ENCODE results near the gene POU6F2. TPM values are rescaled to one million over a fixed set of nuclear protein-coding genes. Genes with fewer than 3 reads are reported as not detected.

POU6F2 gene
- total and polyA plus RNA-seq, 4 donors: 1.1 to 2.0 (median 1.6) TPM

DNA sequence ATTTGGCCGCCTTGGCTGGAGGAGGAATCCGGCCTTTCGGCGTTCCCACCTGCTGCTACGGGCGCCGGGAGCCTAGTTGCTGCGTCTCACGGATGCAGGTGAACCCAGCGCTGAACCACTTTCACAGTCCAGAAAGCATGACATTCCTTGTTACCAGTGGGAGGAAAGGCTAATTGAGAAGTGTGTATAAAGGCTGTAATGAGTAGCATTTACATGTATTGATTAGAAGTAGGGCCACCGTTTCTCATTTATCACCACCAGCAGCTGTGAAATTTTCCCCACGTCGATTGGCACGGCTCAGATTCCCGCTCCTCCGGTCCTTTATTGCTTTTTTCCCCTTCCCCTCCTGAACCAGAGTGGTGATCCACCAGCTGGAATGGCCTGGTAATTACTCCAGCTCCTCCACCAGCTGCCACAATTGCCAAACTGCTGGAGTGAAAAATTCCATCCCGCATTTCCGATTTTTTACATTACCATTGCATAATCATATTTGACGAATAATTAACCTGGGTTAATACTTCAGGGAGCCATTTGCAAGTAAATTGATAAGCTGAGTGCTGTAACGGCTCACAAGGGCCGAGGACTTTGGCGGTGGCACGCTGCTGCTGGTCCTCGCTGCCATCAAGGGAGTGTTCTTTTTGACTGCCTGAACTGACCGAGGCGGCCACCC lies 153.3 kb downstream of the POU6F2 start:
- no peak overlapping the region for H3K4me3 ChIP-seq (ENCODE audit: low read depth, low read length)
- no peaks in the 10 kb centered on the region for H3K27me3 ChIP-seq (ENCODE audit: control insufficient read depth, insufficient read depth, low read length)
- no peak overlapping the region for H3K27ac ChIP-seq (ENCODE audit: low read depth, low read length)
- H3K9me3 ChIP-seq (ENCODE audit: control insufficient read depth, insufficient read depth, low read length): no peaks in the 10 kb centered on the region
- H3K4me1 ChIP-seq (ENCODE audit: control insufficient read depth, insufficient read depth, low read length): peaks cover 9% of the 10 kb centered on the region
- 43% methylated on average over 22 of the region's 26 CpGs for WGBS (ENCODE audit: insufficient coverage)
- no peaks in the 10 kb centered on the region for H3K36me3 ChIP-seq (ENCODE audit: control insufficient read depth, insufficient read depth, low read length)
- peak in 3 of 6 donors; percentile 22 to 90 (median 23) for DNase-seq (ENCODE audit: low read depth in 4 of 6, low spot score in 6 of 6)

DNA sequence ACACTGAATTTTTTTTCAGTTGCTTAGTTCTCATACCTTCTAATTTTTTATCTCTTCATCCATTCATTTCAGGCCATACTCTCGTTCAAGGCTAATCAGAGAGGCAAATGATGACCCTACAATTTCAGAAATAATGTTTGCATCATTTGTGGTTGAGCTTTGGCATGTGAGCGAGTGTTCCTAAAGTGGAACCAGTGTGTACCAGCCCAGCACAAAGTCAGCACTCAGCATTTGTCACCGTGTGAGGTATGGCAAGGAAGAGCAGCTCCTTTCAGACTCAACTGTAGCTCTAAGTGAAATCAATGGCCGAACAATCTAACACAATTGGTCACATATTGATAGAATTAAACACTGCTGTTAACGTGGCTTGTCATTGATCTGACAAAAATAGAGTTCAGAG lies 154.6 kb downstream of the POU6F2 start:
- 94% methylated on average over 3 of the region's 5 CpGs for WGBS (ENCODE audit: insufficient coverage)
- no peaks in the 10 kb centered on the region for H3K36me3 ChIP-seq (ENCODE audit: control insufficient read depth, insufficient read depth, low read length)
- H3K4me3 ChIP-seq (ENCODE audit: low read depth, low read length): no peak overlapping the region

DNA sequence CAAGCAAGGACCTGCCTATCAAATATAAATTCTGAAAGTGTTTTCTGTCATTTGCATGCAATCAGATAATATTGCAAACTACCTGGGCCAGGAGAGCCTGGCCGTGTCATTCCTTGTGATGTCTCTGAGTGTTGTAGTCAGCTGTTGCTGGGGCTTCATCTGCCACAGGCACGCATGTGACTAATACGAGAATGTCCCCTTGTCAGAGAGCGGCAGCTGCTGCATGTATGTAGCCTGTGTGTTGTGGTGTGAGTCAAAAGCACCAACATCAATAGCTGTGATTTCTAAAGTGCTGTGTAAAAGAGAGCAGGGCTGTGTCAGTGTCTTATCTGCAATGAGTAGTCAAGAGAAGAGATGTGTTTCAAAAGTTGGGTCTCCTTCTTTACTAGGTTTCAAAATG lies 155.4 kb downstream of the POU6F2 start:
- H3K4me3 ChIP-seq (ENCODE audit: low read depth, low read length): no peak overlapping the region
- WGBS (ENCODE audit: insufficient coverage): 88% methylated on average over 4 of the region's 4 CpGs

More for the DNA sequence above, 154.6 kb downstream of the POU6F2 start:
- DNase-seq (ENCODE audit: low read depth in 4 of 6, low spot score in 6 of 6): no peak
- Histone ChIP-seq H3K4me1 (ENCODE audit: control insufficient read depth, insufficient read depth, low read length) (peaks cover 9% of the 10 kb centered on the region), H3K9me3 (ENCODE audit: control insufficient read depth, insufficient read depth, low read length) (no peaks in the 10 kb centered on the region), H3K27me3 (ENCODE audit: control insufficient read depth, insufficient read depth, low read length) (no peaks in the 10 kb centered on the region), H3K27ac (ENCODE audit: low read depth, low read length) (no peak overlapping the region)

DNA sequence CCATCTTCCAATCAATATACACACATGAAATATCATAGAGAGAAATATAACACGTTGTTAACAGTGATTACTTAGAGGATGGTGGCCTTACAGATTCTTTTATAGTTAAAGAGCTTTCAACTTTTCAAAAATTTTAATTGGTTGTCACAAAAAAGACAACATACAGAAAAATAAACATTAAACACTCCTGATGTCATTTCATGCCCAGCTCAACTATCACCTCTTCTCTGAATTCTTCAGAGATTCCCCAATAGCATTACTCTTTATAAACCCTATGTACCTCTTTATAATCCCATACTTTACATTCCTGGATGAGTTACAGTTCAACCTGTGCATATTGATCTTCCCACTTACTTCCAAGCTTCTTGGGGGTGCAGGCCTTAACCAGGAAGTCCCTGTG lies 159.8 kb downstream of the POU6F2 start:
- H3K4me3 ChIP-seq (ENCODE audit: low read depth, low read length): no peak overlapping the region
- no peaks in the 10 kb centered on the region for H3K36me3 ChIP-seq (ENCODE audit: control insufficient read depth, insufficient read depth, low read length)
- H3K27me3 ChIP-seq (ENCODE audit: control insufficient read depth, insufficient read depth, low read length): no peaks in the 10 kb centered on the region
- no peaks in the 10 kb centered on the region for H3K4me1 ChIP-seq (ENCODE audit: control insufficient read depth, insufficient read depth, low read length)
- no peaks in the 10 kb centered on the region for H3K9me3 ChIP-seq (ENCODE audit: control insufficient read depth, insufficient read depth, low read length)
- WGBS (ENCODE audit: insufficient coverage): no CpG with 5 or more reads among the region's 1 CpG
- H3K27ac ChIP-seq (ENCODE audit: low read depth, low read length): no peak overlapping the region
- no peak for DNase-seq (ENCODE audit: low read depth in 4 of 6, low spot score in 6 of 6)

More for the DNA sequence above, 155.4 kb downstream of the POU6F2 start:
- Histone ChIP-seq H3K4me1 (ENCODE audit: control insufficient read depth, insufficient read depth, low read length) (peaks cover 9% of the 10 kb centered on the region), H3K27ac (ENCODE audit: low read depth, low read length) (no peak overlapping the region), H3K9me3 (ENCODE audit: control insufficient read depth, insufficient read depth, low read length) (no peaks in the 10 kb centered on the region), H3K27me3 (ENCODE audit: control insufficient read depth, insufficient read depth, low read length) (no peaks in the 10 kb centered on the region), H3K36me3 (ENCODE audit: control insufficient read depth, insufficient read depth, low read length) (no peaks in the 10 kb centered on the region)
- DNase-seq (ENCODE audit: low read depth in 4 of 6, low spot score in 6 of 6): peak in 1 of 6 donors; percentile 13

DNA sequence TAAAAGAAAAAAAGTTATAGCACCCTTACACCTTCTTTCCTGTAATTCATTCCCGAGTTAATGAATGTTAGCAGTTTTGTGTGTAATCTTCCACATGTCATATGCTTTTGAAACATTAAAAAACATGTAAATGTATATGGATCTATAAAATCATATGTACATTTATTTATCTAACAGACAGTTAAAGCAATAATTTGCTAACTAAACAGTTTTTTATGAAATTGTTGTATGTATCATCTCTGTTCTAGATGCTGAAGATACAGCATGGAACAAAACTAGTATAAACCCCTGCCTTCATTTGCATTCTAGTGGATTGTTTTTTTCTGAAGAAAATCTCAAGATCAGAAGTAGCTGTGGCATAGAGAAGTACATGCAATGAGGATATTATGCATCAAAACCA lies 165.0 kb downstream of the POU6F2 start:
- no peaks in the 10 kb centered on the region for H3K36me3 ChIP-seq (ENCODE audit: control insufficient read depth, insufficient read depth, low read length)
- H3K9me3 ChIP-seq (ENCODE audit: control insufficient read depth, insufficient read depth, low read length): no peaks in the 10 kb centered on the region
- DNase-seq (ENCODE audit: low read depth in 4 of 6, low spot score in 6 of 6): no peak
- no CpG with 5 or more reads among the region's 1 CpG for WGBS (ENCODE audit: insufficient coverage)
- no peaks in the 10 kb centered on the region for H3K27me3 ChIP-seq (ENCODE audit: control insufficient read depth, insufficient read depth, low read length)
- no peaks in the 10 kb centered on the region for H3K4me1 ChIP-seq (ENCODE audit: control insufficient read depth, insufficient read depth, low read length)
- no peak overlapping the region for H3K4me3 ChIP-seq (ENCODE audit: low read depth, low read length)
- H3K27ac ChIP-seq (ENCODE audit: low read depth, low read length): no peak overlapping the region

DNA sequence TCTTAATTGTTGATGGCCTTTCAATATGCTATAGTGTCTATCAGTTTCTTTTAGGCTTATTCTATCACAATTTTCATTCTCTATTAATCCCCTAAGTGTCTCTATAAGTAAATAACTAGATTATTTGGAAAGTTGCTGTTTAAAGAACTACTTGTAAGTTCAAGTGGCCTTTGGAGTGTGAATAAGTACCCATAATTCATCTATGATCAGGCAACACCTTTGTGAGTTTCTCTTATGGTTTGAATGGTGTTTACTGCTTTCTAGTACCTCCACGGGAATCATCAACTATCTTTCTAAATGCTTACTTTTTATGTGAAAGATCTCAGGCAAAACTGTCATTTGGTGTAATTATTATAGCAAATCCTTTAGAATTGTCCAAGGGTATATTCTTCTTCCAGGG lies 166.7 kb downstream of the POU6F2 start:
- no peaks in the 10 kb centered on the region for H3K36me3 ChIP-seq (ENCODE audit: control insufficient read depth, insufficient read depth, low read length)
- H3K27ac ChIP-seq (ENCODE audit: low read depth, low read length): no peak overlapping the region
- no peak overlapping the region for H3K4me3 ChIP-seq (ENCODE audit: low read depth, low read length)
- no peaks in the 10 kb centered on the region for H3K9me3 ChIP-seq (ENCODE audit: control insufficient read depth, insufficient read depth, low read length)
- WGBS (ENCODE audit: insufficient coverage): no CpG with 5 or more reads among the region's 1 CpG
- H3K4me1 ChIP-seq (ENCODE audit: control insufficient read depth, insufficient read depth, low read length): no peaks in the 10 kb centered on the region
- no peak for DNase-seq (ENCODE audit: low read depth in 4 of 6, low spot score in 6 of 6)
- H3K27me3 ChIP-seq (ENCODE audit: control insufficient read depth, insufficient read depth, low read length): no peaks in the 10 kb centered on the region

DNA sequence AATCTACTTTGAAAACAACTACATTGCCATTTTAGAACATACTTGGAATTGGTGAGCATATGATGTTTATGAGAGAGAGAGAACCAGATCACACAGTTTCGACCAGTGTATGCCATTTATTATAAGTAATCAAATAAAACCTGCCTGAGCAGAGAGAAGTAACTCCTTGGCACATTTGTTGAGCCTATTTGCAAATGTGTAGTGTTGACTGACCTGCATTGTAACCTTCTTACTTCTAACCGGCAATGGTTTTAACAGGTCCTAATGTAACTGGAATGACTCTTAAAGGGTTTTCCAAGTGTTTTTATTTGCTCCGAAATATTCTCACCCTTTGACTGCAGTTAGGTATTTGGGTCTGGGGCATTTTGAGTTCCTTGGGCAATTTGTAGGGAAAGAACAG lies 167.6 kb downstream of the POU6F2 start:
- Histone ChIP-seq H3K4me1 (ENCODE audit: control insufficient read depth, insufficient read depth, low read length) (no peaks in the 10 kb centered on the region), H3K27ac (ENCODE audit: low read depth, low read length) (no peak overlapping the region), H3K27me3 (ENCODE audit: control insufficient read depth, insufficient read depth, low read length) (no peaks in the 10 kb centered on the region), H3K9me3 (ENCODE audit: control insufficient read depth, insufficient read depth, low read length) (no peaks in the 10 kb centered on the region), H3K4me3 (ENCODE audit: low read depth, low read length) (no peak overlapping the region), H3K36me3 (ENCODE audit: control insufficient read depth, insufficient read depth, low read length) (no peaks in the 10 kb centered on the region)
- DNase-seq (ENCODE audit: low read depth in 4 of 6, low spot score in 6 of 6): no peak
- 60% methylated on average over 1 of the region's 3 CpGs for WGBS (ENCODE audit: insufficient coverage)

DNA sequence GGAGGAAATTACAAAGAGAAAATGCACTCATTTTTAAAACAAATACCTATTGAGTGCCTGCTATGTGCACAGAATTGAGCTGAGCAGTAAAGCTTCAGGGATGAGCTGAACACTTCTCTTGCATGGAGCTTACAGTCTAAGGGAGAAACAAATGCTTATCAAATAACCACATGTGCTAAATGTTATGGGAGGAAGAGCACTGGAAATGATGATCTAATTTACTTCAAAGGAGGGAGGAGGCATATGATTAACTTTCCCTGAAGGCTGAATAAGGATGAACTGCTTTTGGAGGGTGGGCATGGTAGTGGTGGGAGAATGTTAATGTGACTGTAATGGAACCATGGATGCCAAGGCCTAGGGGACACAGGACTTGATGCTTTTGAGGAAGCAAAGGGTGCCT lies 168.2 kb downstream of the POU6F2 start:
- Histone ChIP-seq H3K4me1 (ENCODE audit: control insufficient read depth, insufficient read depth, low read length) (no peaks in the 10 kb centered on the region), H3K4me3 (ENCODE audit: low read depth, low read length) (no peak overlapping the region), H3K9me3 (ENCODE audit: control insufficient read depth, insufficient read depth, low read length) (no peaks in the 10 kb centered on the region), H3K27ac (ENCODE audit: low read depth, low read length) (no peak overlapping the region), H3K36me3 (ENCODE audit: control insufficient read depth, insufficient read depth, low read length) (no peaks in the 10 kb centered on the region), H3K27me3 (ENCODE audit: control insufficient read depth, insufficient read depth, low read length) (no peaks in the 10 kb centered on the region)
- DNase-seq (ENCODE audit: low read depth in 4 of 6, low spot score in 6 of 6): no peak

DNA sequence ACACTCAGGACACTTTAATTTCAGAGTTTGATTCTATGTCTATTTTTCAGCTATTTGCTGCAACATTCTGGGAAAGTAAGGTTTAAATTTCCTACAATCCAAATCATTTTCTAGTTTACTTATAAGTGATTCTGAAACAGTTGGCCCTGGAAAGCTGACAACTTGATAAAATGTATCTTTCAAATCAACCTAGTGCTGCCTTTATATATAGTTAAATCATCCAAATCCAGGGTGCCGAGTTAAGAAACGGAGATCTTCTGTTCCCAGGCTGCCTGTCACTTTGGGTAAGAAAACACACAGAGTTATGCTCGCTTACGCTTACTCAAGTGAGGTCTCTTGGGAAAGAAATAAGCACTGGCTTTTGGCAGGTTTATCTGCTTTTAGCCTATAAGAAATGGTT lies 175.0 kb downstream of the POU6F2 start:
- no peak overlapping the region for H3K4me3 ChIP-seq (ENCODE audit: low read depth, low read length)
- no peak overlapping the region for H3K27ac ChIP-seq (ENCODE audit: low read depth, low read length)
- 74% methylated on average over 4 of the region's 4 CpGs for WGBS (ENCODE audit: insufficient coverage)
- peak in 2 of 6 donors; percentile 27 to 75 for DNase-seq (ENCODE audit: low read depth in 4 of 6, low spot score in 6 of 6)
- H3K9me3 ChIP-seq (ENCODE audit: control insufficient read depth, insufficient read depth, low read length): no peaks in the 10 kb centered on the region
- H3K4me1 ChIP-seq (ENCODE audit: control insufficient read depth, insufficient read depth, low read length): no peaks in the 10 kb centered on the region
- no peaks in the 10 kb centered on the region for H3K36me3 ChIP-seq (ENCODE audit: control insufficient read depth, insufficient read depth, low read length)
- H3K27me3 ChIP-seq (ENCODE audit: control insufficient read depth, insufficient read depth, low read length): no peaks in the 10 kb centered on the region

DNA sequence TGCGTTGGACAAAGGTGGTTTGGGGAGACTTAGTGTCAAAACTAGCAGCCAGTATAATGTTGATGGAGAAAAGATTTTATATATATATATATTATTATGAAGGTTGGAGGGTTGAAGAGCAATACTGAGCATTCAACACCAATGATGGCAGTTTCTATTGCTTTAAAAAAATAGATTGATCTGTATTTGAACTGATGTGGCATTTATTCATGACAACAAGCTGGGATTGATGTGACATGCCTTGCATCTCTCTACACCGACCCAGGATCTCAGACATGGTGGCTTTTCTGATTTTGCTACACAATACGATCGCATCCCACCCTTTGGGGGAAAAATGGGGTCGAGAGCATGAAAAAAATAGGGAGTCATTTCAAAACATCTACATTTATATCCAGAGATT lies 175.4 kb downstream of the POU6F2 start:
- Histone ChIP-seq H3K9me3 (ENCODE audit: control insufficient read depth, insufficient read depth, low read length) (no peaks in the 10 kb centered on the region), H3K4me3 (ENCODE audit: low read depth, low read length) (no peak overlapping the region), H3K27ac (ENCODE audit: low read depth, low read length) (no peak overlapping the region), H3K36me3 (ENCODE audit: control insufficient read depth, insufficient read depth, low read length) (no peaks in the 10 kb centered on the region), H3K27me3 (ENCODE audit: control insufficient read depth, insufficient read depth, low read length) (no peaks in the 10 kb centered on the region), H3K4me1 (ENCODE audit: control insufficient read depth, insufficient read depth, low read length) (no peaks in the 10 kb centered on the region)
- DNase-seq (ENCODE audit: low read depth in 4 of 6, low spot score in 6 of 6): no peak
- no CpG with 5 or more reads among the region's 5 CpGs for WGBS (ENCODE audit: insufficient coverage)

Measured in spinal cord (tissue), 10 donors.